Measurements from ENCODE around the gene CLEC18B.
"Not testable (repeated sequence)": the region's sequence is repeated elsewhere in the genome, so short reads cannot be mapped to it uniquely, and the experiment has no call there.

The CLEC18B gene

GRCh38 chr16:74406600-74407361 lies 14.5 kb downstream of the CLEC18B start:
- DNase-seq (ENCODE audit: low spot score), result not testable (repeated sequence)

GRCh38 chr16:74404148-74404933 lies 16.9 kb downstream of the CLEC18B start:
- DNase-seq (ENCODE audit: low spot score), result not testable (repeated sequence)

DNA sequence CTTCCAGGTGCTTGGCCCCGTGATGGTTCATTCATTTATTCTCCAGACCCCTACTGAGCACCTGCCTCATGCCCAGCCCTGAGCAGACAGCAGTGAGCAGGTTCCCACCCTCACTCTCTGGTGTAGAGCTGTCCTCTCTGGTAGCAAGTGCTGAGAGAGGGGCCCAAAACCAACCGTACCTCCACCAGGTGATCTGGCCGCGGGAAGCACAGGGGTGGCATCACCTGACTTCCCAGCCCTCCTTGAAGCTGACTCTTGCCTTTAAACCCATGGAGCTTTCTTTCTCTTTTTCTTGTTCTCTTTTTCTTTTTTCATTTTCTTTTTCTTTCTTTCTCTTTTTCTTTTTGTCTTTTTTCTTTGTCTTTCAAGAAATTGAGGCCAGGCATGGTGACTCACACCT lies 21.0 kb downstream of the CLEC18B start:
- DNase-seq (ENCODE audit: low spot score), result not testable (repeated sequence)

- not testable (repeated sequence) for DNase-seq (ENCODE audit: low spot score)
These were observed 22.9 kb downstream of the CLEC18B start for GRCh38 chr16:74398212-74398895.

DNA sequence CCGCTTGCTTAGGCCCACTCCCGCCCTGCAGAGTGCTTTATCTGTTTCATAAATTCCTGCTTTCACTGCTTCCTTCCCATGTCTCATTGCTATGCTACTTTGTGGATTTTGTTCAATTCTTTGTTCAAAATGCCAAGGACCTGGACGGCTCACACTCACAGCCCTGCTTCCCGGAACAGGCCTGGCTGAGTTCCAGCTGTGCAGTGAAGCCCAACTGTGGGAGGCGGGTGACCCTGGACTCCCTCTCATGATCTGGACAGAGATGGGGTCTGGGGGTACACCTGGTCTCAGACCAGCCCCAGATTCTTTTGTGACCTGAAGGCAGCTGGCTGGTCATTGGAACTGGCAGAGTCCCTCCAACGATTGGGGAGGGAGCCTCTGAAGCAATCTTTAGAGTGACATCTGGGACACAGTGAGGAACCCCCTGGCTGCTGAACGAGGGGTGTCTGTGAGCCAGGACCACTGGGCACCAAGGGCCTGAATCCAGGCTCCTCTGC lies 24.7 kb downstream of the CLEC18B start:
- not testable (repeated sequence) for DNase-seq (ENCODE audit: low spot score)

DNA sequence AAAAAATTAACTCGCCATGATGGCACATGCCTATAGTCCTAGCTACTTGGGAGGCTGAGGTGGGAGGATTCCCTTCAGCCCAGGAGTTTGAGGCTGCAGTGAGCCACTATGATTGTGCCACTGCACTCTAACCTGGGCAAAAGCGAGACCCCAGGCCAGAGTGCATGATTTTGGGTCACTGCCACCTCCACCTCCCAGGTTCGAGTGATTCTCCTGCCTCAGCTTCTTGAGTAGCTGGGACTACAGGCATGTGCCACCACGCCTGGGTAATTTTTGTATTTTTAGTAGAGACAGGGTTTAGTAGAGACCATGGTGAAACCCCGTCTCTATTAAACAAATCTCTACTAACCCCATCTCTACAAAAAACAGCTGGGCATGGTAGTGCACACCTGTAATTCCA lies 26.7 kb downstream of the CLEC18B start:
- DNase-seq (ENCODE audit: low spot score), result not testable (repeated sequence)

GRCh38 chr16:74394131-74394530 lies 27.1 kb downstream of the CLEC18B start:
- DNase-seq (ENCODE audit: low spot score), result not testable (repeated sequence)

- DNase-seq (ENCODE audit: low spot score), result not testable (repeated sequence)
These were observed 29.7 kb downstream of the CLEC18B start for GRCh38 chr16:74391454-74392050.

DNA sequence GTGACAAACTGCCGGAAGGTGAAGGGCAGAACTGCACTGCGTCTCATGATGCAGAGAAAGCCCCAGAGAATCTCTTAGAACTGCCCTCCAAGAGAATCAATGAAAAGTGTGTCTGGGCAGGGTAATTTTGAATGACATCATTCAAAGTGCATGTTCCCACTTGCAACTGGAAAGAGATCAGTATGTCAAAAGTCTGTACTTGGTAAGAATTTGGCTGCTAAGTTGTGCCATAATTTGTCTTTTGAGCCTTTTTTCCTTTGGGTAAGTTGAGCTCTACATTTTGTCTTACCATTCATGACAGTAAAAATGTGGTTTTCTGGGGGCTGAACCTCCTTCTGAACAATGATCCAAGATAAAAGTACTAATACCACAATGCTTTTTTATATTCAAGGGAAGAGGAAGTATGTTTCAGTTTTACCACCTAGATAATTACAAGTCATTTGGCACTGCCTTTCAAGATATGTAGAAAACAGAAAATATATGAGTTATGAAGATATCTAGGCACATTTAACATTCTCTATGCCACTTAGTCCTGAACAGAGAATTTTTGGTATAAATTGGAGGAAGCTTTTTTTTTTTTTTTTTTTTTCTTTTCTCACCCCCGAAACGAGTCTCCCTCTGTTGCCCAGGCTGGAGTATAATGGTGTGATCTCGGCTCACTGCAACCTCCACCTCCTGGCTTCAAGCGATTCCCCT lies 38.8 kb downstream of the CLEC18B start:
- not testable (repeated sequence) for DNase-seq (ENCODE audit: low spot score)

DNA sequence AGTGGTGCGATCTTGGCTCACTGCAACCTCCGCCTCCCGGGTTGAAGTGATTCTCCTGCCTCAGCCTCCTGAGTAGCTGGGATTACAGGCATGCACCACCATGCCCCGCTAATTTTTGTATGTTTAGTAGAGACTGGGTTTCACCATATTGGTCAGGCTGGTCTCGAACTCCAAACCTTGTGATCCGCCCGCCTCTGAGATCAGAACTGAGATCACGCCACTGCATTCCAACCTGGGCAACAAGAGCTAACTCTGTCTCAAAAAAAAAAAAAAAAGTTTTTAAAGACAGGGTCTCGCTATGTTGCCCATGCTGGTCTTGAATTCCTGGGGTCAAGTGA lies 47.5 kb downstream of the CLEC18B start:
- DNase-seq (ENCODE audit: low spot score), result not testable (repeated sequence)

- DNase-seq (ENCODE audit: low spot score), result no peak
These were observed 48.1 kb downstream of the CLEC18B start for GRCh38 chr16:74372953-74373846.

- DNase-seq (ENCODE audit: low spot score), result no peak
These were observed 48.9 kb downstream of the CLEC18B start for GRCh38 chr16:74372369-74372768.

GRCh38 chr16:74370338-74371135 lies 50.7 kb downstream of the CLEC18B start:
- DNase-seq (ENCODE audit: low spot score), result not testable (repeated sequence)

DNA sequence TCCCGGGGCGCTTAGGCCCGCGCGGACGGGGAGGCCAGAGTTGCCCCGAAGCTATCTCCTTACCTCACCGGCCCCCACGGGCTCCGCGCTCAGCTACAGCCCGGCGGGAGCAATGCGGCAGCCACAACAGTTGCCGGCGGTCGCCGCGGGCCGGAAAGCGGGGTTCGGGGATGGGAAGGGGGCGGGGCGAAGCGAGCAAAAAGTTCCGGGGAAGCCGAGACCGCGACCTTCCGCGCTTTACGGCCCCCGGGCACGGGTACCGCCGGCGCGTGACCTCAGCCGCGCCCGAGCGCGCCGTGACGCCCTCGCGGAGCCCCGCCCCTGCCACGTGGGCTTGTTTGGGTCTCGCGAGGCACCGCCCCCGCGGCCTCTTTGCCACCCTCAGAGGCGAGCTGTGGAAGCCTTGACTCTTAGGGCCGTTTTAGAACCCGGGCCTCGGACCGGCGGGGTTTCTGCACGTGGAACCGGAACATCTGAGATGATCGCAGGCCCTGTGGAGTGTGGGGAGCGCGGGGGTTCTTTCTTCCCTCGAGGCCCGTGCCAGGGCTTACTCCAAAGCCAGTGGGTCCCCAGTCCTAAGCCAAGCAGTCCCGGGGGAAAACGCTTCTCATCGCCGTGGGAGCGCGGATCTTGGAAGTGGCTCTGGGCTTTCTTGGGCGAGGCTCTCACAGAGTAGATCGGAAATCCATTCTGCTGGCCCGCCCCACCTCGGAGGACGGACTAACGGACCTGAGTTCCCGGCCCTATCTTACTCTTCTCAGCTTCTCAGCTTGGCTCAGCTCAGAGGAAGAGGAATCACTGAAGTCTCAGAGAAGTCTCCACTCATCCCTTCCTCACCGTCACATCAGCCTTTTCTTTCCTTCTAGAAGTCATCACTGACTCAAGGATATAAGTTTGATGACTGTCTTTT lies 53.0 kb downstream of the CLEC18B start:
- peak; percentile 99 for DNase-seq (ENCODE audit: low spot score)

DNA sequence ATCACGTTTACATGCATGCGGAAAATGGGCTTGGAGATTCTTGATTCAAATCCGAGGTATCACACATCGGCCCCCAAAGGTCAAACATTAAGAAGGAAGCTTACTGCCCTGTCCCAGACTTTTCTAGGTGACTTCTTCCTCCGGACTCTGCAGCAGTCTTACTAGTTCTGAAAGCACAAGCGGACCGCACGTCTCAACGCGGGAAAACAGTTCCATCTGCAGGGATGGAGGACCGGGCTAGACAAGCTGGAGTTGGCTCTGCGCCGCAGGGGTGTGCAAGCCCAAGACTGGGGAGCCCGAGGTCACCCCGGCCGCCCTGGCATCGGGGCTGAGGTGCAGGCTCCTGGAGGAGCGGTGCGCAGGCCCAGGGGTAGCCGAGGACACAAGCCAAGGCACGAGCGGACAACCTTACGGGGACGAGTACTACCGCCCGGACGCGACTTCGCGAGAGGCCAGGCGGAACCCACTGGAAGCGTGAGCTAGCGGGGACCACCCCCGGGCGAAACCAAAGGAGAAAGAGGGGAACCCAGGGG lies 53.7 kb downstream of the CLEC18B start:
- peak; percentile 31 for DNase-seq (ENCODE audit: low spot score)

- not testable (repeated sequence) for DNase-seq (ENCODE audit: low spot score)
These were observed 59.4 kb downstream of the CLEC18B start for GRCh38 chr16:74361646-74362610.

All from activated CD4-positive, alpha-beta T cell treated with anti-CD3 and anti-CD28 coated beads, Interleukin-2, Interleukin-4, amounts not matched to agents 100 ng/mL and 50 ng/mL, durations not matched to agents 16 hours and 8 hours (primary cell).